Cardiac fibroblast (primary cell): ENCODE results near the gene UNC13C.

Source experiments
- DNase-seq, 2 donors: peaks; one replicate each; pipeline versions ENCODE4 v3.0.0 to v3.0.0-alpha.2; 2010; ENCODE audit warnings: low read depth in 2 of 2
- H3K4me3 ChIP-seq, 2 donors: replicated peaks in 1 of 2; 1 replicate in 1 of 2; 2 replicates in 1 of 2; pipeline ENCODE4 v1.5.1; 2011; ENCODE audit warnings: low read depth in 2 of 2, low read length in 2 of 2, mild to moderate bottlenecking in 2 of 2, moderate library complexity in 1 of 2
- CTCF ChIP-seq: IDR thresholded peaks from one replicate; pipeline ENCODE4 v1.5.1; 2011; ENCODE audit warnings: low read depth, mild to moderate bottlenecking, low read length, inconsistent platforms

Gene UNC13C

GRCh38 chr15:54520616-54521015 lies 542.4 kb downstream of the UNC13C start:
- DNase-seq, result no peak
- no peak overlapping the region for H3K4me3 ChIP-seq
- TF ChIP-seq CTCF, result no peak

- no peak for DNase-seq
- no peak for TF ChIP-seq CTCF
- no peak overlapping the region for H3K4me3 ChIP-seq
Measured at GRCh38 chr15:54521206-54521605, 543.0 kb downstream of the UNC13C start.

DNA sequence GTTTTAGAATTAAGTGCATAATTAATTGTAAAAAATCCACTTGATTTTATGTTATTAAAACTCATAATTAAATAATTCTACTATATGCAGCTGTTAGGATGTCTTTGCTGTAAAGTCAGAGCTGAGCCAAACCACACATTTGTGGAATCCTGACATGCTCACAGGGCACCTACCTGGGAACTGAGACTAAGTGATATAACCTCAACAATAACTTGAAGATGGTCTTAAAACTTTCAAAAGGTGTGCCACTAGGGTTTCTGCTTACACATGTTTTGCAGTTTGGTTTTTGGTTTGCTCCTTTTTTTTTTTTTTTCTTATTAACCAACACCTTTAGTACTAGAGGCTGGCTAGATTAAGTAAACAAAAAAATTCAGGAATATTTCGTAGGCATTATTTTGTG lies 549.8 kb downstream of the UNC13C start:
- no peak for TF ChIP-seq CTCF
- no peak overlapping the region for H3K4me3 ChIP-seq
- DNase-seq, result no peak

DNA sequence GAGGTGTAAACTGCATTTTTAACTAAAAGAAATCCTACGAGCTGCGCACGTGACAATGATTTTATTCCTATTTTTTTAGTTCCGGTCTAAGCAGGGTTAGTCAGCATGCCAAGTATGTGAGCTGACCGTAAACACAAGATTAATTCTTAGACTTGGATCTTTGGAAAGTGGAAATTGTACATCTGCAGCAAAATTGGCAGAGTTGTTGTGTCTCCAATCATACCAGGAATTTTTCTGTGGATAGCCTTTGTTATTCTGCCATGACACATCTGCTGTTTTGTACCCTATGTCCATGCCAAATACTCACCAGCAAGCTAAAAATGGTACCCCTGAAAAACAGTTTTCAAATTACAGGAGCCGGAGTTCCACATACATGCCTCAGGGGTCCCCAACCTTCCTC lies 562.5 kb downstream of the UNC13C start:
- no peak for TF ChIP-seq CTCF
- peak; percentile 0 to 2 for DNase-seq

DNA sequence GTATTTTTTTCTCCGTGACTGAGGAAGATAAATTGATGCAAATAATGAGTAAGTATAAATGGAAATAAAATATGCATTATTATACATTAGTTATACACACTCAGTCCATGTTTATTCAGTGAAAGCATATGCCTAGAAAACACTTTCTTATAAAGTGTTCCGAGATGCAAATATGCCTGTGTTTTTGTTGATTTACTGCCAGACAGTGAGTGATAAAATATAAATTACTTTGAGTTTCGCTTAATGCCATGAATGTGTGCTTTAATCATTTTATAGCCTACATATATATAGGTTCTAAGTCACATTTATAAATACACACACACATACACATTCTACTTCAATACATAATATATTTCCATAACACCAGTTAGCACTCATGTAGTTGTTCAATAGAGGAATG lies 569.2 kb downstream of the UNC13C start:
- H3K4me3 ChIP-seq, result no peak overlapping the region
- TF ChIP-seq CTCF, result no peak
- no peak for DNase-seq

More for the DNA sequence above, 562.5 kb downstream of the UNC13C start:
- H3K4me3 ChIP-seq, result no peak overlapping the region

- DNase-seq, result no peak
- no peak for TF ChIP-seq CTCF
- no peak overlapping the region for H3K4me3 ChIP-seq
Measured at GRCh38 chr15:54550954-54551353, 572.7 kb downstream of the UNC13C start.

DNA sequence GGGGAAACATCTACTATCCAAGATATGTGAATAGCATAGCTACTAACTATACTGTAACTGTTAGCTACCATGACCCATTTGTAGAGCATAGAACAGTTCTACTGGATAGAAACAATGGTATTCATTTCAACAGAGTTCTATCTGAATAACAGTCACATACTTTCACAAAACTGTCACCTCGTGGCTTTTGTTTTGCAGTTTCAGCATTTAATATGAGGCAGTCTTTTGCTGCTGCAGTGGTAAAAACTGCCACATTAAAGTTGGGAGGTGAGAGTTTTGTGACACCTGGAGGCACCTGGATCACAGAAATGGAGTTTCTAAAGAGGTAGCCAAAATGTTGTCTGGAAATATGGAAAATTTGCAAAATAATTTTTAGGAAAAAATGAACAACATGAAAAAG lies 578.0 kb downstream of the UNC13C start:
- no peak for DNase-seq
- no peak overlapping the region for H3K4me3 ChIP-seq
- TF ChIP-seq CTCF, result no peak
